GM18511 (cell line): ENCODE measurements around the gene CCM2.

ENCODE experiments used
- ATAC-seq: cut with Tn5 transposase; IDR thresholded peaks from one replicate; pipeline ENCODE4 v1.9.1; 2021; ENCODE audit warnings: mild to moderate bottlenecking, moderate library complexity; ENCODE audit not compliant: unreplicated experiment

The CCM2 gene

GRCh38 chr7:44969049-44969700, 30.8 kb upstream of the CCM2 start:
- no peak for ATAC-seq

- no peak for ATAC-seq
Observed at GRCh38 chr7:44969701-44970522, 30.1 kb upstream of the CCM2 start.

- no peak for ATAC-seq
Observed at GRCh38 chr7:44970523-44971051, 29.4 kb upstream of the CCM2 start.

- ATAC-seq: no peak
Observed at GRCh38 chr7:44971188-44971901, 28.7 kb upstream of the CCM2 start.

- ATAC-seq: no peak
Observed at GRCh38 chr7:44971902-44972441, 28.0 kb upstream of the CCM2 start.

- ATAC-seq: no peak
Observed at GRCh38 chr7:44972562-44972961, 27.4 kb upstream of the CCM2 start.

GRCh38 chr7:44973610-44974401, 26.2 kb upstream of the CCM2 start:
- no peak for ATAC-seq

- no peak for ATAC-seq
Observed at GRCh38 chr7:44974549-44974948, 25.5 kb upstream of the CCM2 start.

- no peak for ATAC-seq
Observed at GRCh38 chr7:44975331-44976039, 24.5 kb upstream of the CCM2 start.

GRCh38 chr7:44976040-44976745, 23.8 kb upstream of the CCM2 start:
- ATAC-seq: no peak

GRCh38 chr7:44976746-44977196, 23.2 kb upstream of the CCM2 start:
- ATAC-seq: no peak

- peak; percentile 12 for ATAC-seq
Observed at GRCh38 chr7:44977304-44977958, 22.6 kb upstream of the CCM2 start.

GRCh38 chr7:44977959-44978335, 22.1 kb upstream of the CCM2 start:
- no peak for ATAC-seq

GRCh38 chr7:44978511-44979366, 21.3 kb upstream of the CCM2 start, which contains the start of gene MYO1G:
TSS of gene MYO1G (minus strand) at chr7:44979015. CDS start at chr7:44978961, 54 bp downstream.
- ATAC-seq: peak; percentile 73

- peak; percentile 7 for ATAC-seq
Observed at GRCh38 chr7:44979481-44980392, 20.3 kb upstream of the CCM2 start.

GRCh38 chr7:44980393-44981034, 19.5 kb upstream of the CCM2 start:
- peak; percentile 52 for ATAC-seq
